GM12892 (cell line): Measurements from ENCODE around the gene PPP3CA.

Source experiments
- DNase-seq: peaks from one replicate; pipeline ENCODE4 v3.0.0; 2011; ENCODE audit not compliant: insufficient read length
- FAIRE-seq: peaks from 2 replicates; lab custom pipeline; 2011; peaks lifted over from hg19 to GRCh38; lab: Jason Lieb, UNC
- POLR2A ChIP-seq: IDR thresholded peaks from 2 replicates; pipeline ENCODE4 v1.6.1; 2011; ENCODE audit warnings: low read depth, low read length, control low read depth
- POLR2AphosphoS5 ChIP-seq: IDR thresholded peaks from 2 replicates; pipeline ENCODE4 v1.6.1; 2011; ENCODE audit warnings: low read depth, low read length, control low read depth
- TAF1 ChIP-seq: IDR thresholded peaks from 2 replicates; pipeline ENCODE4 v1.6.1; 2011; ENCODE audit warnings: low read depth, mild to moderate bottlenecking, control low read depth, low read length, borderline replicate concordance

Gene PPP3CA

DNA sequence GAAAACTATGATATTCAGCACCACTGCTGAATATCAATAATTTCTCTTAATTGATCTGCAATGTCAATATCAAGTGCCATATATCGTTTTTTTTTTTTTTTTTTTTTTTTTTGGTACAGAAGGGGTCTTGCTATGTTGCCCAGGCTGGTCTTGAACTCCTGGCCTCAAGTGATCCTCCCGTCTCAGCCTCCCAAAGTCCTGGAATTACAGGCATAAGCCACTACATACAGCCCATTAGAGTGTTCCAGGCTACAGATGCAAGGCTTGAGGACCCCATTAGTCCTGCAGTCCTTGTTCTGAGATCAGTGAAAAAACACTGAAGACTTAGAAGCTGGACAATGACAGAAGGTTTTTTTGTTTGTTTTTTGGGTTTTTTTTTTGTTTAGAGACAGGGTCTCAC lies 48.3 kb downstream of the PPP3CA start:
- DNase-seq = no peak
- no peak for TF ChIP-seq POLR2AphosphoS5
- no peak for TF ChIP-seq TAF1
- TF ChIP-seq POLR2A = no peak
- no peak for FAIRE-seq

GRCh38 chr4:101295691-101296090 lies 51.6 kb downstream of the PPP3CA start:
- DNase-seq (no peak), FAIRE-seq (no peak)
- no peak for TF ChIP-seq POLR2A
- TF ChIP-seq POLR2AphosphoS5 = no peak
- no peak for TF ChIP-seq TAF1

GRCh38 chr4:101294597-101294996 lies 52.7 kb downstream of the PPP3CA start:
- FAIRE-seq (no peak), DNase-seq (no peak)
- TF ChIP-seq POLR2A = no peak
- no peak for TF ChIP-seq TAF1
- no peak for TF ChIP-seq POLR2AphosphoS5

GRCh38 chr4:101292901-101293300 lies 54.4 kb downstream of the PPP3CA start:
- FAIRE-seq = no peak
- DNase-seq = no peak
- no peak for TF ChIP-seq TAF1
- no peak for TF ChIP-seq POLR2A
- no peak for TF ChIP-seq POLR2AphosphoS5

DNA sequence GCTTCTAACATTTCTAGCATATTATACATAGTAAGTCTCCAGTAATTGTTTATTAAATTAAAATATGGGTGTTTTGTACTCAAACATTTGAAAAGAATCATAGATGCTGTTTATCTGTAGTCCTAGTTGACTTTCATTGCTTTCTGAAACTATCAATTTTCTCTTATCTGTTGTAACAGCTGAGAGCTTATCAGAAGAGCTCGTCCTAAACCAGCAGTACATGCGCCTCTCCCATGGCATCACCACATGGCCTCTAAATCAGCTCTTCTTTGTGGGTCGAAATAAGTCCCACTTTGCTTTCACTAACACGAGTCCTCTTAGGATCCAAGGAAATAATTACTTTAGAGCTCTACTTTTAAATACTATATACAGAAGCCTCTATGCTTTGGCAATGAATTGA lies 55.1 kb downstream of the PPP3CA start:
- TF ChIP-seq TAF1 = no peak
- TF ChIP-seq POLR2A = no peak
- no peak for TF ChIP-seq POLR2AphosphoS5
- DNase-seq = no peak
- FAIRE-seq = no peak

GRCh38 chr4:101291198-101291597 lies 56.1 kb downstream of the PPP3CA start:
- FAIRE-seq = no peak
- DNase-seq = no peak
- TF ChIP-seq POLR2A = no peak

DNA sequence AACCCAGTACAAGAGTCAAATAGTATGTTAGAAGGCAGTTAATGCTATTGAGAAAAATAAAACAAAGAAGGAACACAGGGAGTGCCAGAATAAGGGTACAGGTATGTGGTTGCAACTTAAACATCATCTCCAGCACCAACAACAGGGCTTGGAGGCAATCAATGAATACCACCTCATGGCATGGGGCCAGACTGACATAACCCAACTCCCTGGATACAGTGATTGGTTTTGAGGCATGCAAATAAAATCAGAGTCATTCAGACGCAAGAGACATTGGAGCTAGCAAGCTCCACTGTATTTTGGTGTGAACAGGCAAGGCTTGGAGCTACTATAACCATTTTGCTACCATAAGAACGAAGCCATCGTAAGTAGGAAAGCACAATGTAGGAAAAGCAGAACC lies 56.7 kb downstream of the PPP3CA start:
- DNase-seq (no peak), FAIRE-seq (no peak)
- no peak for TF ChIP-seq TAF1
- TF ChIP-seq POLR2AphosphoS5 = no peak
- TF ChIP-seq POLR2A = no peak

DNA sequence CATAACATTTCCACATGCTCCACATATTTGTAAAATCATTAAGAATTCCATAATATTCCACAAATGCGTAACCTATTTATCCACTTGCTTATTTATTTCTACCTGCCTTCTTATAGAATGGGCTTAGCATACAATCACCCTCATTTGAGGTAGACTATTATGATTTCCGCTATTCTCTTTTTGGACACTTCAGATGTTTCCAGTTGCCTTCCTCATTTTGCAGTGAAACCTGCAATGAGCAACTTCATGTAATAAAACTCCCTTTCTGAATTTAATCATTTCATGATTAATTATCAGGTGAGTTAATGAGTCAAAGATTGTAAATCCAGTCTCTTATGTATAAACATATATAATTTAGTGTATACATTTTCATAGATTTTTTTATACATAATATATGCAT lies 58.0 kb downstream of the PPP3CA start:
- no peak for TF ChIP-seq POLR2A
- no peak for FAIRE-seq

DNA sequence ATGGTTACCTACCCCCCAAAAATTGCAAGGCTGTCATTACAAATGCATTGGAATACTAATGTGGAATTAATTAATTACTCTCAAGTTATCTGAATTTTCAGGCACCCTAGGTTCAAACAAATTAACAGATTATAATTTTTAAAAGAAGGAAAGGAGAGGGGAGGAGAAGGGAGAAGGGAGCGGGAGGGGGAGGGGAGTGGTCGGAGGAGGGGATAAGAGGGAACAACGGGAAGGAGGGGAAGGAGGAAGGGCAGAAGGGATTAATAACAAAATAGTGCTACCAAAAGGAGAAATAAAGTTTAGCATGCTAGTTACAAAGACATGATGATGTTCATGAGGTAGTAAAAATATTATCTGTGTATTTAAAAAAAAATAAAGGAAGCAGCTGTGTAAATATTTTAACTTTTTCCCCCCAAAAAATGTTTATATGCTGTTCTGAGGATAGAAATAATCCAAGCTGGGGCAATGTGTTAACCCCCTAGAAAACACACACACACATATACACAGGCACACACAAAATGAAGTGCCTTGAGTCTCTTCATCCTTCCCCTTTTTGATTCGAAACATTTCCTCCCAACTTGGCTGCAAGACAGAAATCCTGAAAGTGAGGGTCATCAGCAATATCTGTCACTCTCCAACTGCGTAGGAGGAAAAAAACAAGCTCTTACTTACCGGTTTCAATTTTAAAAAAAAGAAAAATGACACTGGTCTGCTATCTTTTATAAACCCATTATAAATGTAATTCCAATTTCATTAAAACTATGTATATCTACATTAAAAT lies 58.8 kb downstream of the PPP3CA start:
- TF ChIP-seq POLR2AphosphoS5 (no peak), TAF1 (no peak), POLR2A (no peak)
- no peak for DNase-seq
- FAIRE-seq = no peak

More for the DNA sequence above, 58.0 kb downstream of the PPP3CA start:
- DNase-seq = no peak

- TF ChIP-seq POLR2AphosphoS5 (no peak), POLR2A (no peak), TAF1 (no peak)
- FAIRE-seq (no peak), DNase-seq (no peak)
Observed at GRCh38 chr4:101287324-101287723, 60.0 kb downstream of the PPP3CA start.

DNA sequence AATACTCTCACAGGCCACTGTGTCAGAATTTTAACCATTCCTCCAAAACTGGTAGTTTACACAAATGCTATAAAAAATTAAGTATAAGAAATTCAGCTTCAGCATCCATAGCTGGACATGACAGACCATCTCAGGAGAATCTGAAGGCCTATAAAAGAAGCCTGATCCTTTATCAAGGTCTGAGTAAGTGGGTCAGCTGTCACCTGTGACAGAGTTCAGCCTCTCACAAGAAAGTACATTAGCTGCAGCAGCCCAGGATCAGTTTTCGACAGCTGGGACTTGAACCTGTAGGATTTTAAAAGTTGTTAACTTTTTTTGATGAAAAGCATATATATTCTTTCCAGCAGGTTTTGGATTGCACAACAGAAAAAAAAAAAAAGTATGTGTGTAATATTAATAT lies 60.7 kb downstream of the PPP3CA start:
- TF ChIP-seq POLR2AphosphoS5 = no peak
- TF ChIP-seq POLR2A = no peak
- TF ChIP-seq TAF1 = no peak
- DNase-seq (no peak), FAIRE-seq (no peak)

- no peak for TF ChIP-seq TAF1
- DNase-seq (no peak), FAIRE-seq (no peak)
Observed at GRCh38 chr4:101285985-101286384, 61.3 kb downstream of the PPP3CA start.

DNA sequence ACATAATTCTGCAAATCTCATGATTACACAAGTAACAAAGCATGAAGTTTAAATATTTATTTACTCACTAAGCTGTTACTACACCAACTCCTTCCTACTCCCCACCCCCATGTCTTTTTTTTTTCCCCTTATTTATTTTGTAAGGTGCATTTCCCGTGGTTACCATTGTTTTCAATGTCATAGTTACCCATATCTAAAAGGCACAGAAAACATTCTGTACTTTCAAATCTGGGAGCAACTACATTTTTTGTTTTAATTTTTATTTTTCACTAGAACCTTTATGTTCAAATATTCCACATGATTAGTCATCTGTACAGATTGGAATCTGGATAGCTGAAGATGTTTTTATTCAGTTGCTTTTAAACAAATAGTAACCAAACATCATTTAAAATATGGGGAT lies 62.8 kb downstream of the PPP3CA start:
- no peak for DNase-seq
- FAIRE-seq = no peak
- TF ChIP-seq POLR2A = no peak
- TF ChIP-seq TAF1 = no peak
- TF ChIP-seq POLR2AphosphoS5 = no peak
